GM10266 (cell line): Measurements from ENCODE around the gene RANBP1.
A peak's percentile ranks its signal among the peaks of the same experiment; 100 is the strongest.

ENCODE experiments used
- DNase-seq: peaks from one replicate; pipeline ENCODE4 v3.0.0; 2012; ENCODE audit errors: extremely low spot score
- CTCF ChIP-seq: IDR thresholded peaks from 2 replicates; pipeline ENCODE4 v1.5.1; 2012; ENCODE audit warnings: mild to moderate bottlenecking, low read depth; ENCODE audit not compliant: control insufficient read depth, insufficient read depth; ENCODE audit errors: missing control alignments

The RANBP1 gene

GRCh38 chr22:20116376-20116950, 559 bp downstream of the RANBP1 start:
- TF ChIP-seq CTCF: no peak
- no peak for DNase-seq

- DNase-seq: peak; percentile 100
- TF ChIP-seq CTCF: peak; percentile 16
Measured at GRCh38 chr22:20116951-20117632, 1.2 kb downstream of the RANBP1 start, which contains the start of gene TRMT2A. TRMT2A (minus strand) TSS chr22:20117226; CDS start chr22:20116906, 320 bp downstream.

DNA sequence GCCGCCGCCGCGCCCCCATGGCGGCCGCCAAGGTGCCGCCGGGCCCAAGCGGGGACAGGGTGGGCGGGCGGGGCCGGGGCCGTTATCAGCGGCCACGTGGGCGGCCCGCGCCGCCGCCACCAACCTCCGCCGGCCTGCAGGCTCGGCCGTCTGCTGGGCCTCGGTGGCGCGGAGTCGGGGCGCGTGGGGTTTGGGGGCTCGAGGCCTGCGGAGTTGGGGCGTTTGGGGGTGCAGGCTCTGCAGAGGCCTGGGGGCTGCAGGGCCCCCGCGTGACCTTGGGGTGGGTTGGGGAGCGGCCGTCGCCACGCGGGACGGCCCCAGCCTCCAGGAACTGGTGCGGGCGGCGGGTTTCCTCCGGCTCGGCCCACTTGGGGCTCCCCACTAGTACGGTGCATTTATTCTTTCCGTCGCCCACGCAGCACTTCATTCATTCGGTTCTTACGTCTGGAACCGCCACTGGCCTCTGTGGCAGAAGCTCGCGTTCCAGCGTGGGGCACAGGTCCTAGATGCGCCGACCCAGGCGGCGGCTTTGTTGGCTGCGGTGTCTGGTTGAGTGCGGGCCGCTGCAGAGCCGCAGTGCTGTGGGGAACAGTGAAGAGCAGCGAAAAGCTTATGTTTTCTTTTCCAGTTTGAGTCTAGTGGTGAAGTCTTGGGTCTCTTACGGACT, 1.9 kb downstream of the RANBP1 start:
- DNase-seq: peak; percentile 78
- no peak for TF ChIP-seq CTCF

DNA sequence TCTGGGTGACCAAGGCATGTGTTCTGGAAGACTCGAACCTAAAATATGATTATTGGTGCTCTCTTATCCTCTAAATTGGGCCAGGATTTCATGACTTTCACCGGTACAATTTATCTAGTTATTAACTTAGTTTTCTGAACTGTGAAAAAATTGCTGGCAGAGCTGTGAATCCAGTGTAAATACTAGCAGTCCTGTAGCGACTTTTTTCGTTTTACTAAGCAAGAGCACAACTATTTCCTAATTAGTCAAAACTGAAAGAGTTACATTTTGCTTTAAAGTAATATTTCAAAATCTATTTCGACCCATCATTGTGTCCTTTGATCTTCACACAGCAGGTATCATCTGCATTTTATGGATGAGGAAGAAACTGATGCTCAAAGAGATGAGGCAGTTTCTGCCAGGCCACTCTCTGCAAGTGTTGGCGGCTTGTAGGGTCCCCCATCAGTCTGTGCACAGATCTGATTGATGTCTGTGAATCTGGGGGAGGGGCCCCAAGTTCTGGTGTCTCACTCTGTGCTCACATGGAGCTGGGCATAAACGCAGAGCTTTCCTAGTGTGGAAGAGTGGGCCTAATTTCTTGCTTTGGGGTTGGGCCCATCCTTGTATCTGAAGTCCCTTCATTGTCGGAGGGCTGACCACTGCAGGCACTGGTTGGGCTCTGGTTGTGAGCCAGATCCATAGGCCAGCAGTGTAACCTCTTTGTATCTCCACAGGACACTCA, 2.6 kb downstream of the RANBP1 start:
- TF ChIP-seq CTCF: no peak

GRCh38 chr22:20121856-20122415, 6.0 kb downstream of the RANBP1 start:
- DNase-seq: no peak
- TF ChIP-seq CTCF: no peak

More for the DNA sequence above, 2.6 kb downstream of the RANBP1 start:
- DNase-seq: no peak

- no peak for DNase-seq
- TF ChIP-seq CTCF: no peak
Measured at GRCh38 chr22:20123366-20124082, 7.6 kb downstream of the RANBP1 start.
